Fibroblast of skin of scalp (primary cell): ENCODE results near the gene ADAM15.

ENCODE experiments used
- DNase-seq: peaks from one replicate; pipeline ENCODE4 v3.0.0-alpha.2; 2013

ADAM15 gene

DNA sequence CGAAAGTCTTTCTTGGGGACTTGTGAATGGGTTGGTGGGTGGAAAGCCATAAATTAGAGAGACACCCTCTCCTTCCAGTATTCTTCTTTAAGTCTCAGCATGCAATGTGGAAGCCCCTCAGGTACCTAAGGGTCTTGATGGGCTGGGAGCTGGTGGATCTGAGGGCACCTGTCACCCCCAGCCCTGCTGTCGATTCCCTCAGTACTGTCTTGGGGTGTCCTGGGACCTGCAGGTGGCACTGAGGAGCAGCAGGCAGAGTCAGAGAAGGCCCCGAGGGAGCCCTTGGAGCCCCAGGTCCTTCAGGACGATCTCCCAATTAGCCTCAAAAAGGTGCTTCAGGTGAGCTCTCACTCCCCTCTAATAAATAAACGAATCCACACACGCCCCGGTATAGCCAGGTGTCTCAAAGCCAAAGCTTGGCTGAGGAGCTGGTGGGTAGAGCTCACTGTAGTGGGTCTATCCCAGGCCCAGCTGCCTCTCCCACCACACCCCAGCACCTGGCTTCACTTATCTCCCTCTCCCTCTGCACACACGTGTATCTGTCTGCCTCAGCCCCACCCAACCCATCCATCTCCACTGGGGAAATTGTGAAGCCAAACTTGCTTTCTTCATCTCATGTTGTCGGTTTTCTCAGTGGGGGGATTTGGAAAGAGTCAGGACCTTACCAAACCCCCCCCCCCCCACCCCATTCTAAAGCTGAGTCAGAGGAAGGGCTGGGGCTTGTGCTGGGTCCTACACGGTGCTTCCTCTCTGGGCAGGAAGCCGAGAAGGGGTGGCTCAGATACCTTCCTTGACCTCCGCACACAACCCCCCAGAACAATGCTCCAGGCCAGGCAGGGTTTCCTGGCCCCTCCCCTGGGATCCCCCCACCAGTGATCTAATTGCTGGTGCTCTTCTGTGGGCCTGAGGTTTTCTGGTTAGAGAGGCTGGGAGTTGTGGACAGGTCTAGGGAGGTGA, 1.6 kb downstream of the ADAM15 start:
- no peak for DNase-seq

DNA sequence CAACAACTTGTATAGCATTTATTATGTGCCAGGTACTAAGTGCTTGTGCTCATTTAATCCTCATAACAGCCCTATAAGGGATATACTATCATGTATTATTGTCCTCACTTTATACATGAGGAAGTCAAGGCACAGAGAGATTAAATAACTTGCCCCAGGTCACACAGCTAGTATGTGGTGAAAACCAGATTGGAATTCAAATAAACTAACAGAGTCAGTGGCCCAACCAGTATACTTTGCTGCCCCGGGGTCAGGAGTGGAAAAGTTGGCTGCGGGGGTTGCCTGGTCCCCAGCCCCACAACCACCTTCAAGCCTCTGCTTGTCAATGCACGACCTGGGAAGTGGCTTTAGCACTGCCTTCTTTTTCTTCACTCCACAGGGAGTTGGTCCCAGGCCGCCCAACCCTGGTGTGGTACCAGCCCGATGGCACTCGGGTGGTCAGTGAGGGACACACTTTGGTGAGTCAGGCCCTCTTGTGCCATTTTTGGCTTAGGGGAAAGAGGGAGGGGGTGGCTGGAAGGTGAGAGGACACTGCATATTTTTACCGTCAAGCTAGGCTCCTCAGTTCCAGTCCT, 2.5 kb downstream of the ADAM15 start:
- no peak for DNase-seq

DNA sequence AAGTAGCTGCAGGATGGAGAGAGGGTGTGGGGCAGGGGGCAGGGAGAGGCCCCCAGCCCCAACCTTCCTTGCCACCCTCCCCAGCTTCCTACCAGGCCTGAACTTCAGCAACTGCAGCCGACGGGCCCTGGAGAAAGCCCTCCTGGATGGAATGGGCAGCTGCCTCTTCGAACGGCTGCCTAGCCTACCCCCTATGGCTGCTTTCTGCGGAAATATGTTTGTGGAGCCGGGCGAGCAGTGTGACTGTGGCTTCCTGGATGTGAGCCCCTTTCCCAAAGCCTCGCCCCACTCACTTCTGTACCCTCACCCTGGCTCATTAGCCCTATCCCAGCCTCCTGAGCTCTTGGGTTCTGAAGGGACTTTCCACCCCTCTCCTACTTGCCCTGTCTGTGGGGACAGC, 6.0 kb downstream of the ADAM15 start:
- no peak for DNase-seq

DNA sequence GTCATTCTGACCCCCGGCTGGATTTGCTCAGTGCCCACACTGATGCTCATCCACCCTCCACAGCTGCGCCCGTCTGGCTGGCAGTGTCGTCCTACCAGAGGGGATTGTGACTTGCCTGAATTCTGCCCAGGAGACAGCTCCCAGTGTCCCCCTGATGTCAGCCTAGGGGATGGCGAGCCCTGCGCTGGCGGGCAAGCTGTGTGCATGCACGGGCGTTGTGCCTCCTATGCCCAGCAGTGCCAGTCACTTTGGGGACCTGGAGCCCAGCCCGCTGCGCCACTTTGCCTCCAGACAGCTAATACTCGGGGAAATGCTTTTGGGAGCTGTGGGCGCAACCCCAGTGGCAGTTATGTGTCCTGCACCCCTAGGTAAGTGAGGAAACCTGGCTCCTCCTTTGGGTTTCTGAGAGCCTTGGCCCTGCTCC, 6.7 kb downstream of the ADAM15 start:
- no peak for DNase-seq

DNA sequence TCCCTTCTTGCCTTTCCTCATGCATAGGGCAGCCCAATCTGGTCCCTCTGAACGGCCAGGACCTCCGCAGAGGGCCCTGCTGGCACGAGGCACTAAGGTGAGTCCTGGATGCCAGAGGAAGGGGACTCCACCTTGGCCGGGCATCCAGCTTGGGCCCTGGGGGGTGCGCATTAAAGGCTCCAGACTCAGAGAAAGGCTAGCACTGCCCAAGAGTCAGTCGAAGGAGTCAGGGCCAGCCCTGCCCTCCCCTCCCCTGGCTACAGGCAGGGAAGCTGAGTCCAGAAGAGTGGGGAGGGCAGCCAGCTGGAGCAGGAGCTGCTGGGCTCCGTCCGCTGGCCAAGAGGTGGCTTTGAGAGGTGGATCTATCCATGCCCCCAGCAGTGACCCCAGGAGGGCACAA, 9.6 kb downstream of the ADAM15 start:
- no peak for DNase-seq

DNA sequence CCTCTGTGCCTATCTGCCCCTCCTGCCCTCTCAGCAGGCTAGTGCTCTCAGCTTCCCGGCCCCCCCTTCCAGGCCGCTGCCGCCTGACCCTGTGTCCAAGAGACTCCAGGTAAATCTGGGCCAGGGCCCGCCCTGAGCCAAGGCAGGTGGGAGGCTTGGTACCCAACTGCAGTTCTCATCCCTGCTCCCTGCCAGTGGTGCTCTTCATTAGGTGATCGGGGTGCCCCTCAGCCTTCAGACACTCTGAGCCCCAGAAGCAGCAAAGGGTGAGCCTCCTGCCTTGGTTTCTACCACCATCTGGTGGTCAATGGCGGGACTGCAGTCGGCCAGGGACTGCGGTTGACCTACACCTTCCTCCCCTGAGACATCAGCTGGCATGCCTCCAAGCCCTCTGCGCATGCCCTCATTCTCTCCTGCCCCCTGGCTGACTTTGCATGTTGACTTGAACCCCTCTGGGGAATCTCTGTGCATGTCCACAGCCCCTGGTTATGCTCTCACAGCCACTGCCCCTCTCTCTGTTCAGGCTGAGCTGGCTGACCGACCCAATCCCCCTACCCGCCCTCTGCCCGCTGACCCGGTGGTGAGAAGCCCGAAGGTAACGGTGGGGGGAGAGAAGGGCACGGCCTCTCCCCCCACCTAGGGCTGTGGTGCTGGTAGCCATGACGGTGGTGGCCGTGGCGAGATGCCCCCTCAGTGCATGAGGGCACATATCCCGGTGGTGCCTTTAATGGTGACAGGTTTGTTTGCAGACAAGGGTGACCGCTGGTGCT, 10.4 kb downstream of the ADAM15 start:
- peak; percentile 84 for DNase-seq

DNA sequence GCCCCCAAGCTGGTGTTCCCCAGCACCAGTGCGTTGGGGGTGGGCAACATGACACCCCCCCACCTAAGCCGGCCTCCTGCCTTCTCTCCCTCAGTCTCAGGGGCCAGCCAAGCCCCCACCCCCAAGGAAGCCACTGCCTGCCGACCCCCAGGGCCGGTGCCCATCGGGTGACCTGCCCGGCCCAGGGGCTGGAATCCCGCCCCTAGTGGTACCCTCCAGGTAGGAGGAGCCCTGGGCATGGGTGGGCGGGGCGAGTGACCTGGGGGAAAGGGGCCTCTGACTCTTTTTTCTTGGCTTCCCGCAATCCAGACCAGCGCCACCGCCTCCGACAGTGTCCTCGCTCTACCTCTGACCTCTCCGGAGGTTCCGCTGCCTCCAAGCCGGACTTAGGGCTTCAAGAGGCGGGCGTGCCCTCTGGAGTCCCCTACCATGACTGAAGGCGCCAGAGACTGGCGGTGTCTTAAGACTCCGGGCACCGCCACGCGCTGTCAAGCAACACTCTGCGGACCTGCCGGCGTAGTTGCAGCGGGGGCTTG, 11.1 kb downstream of the ADAM15 start:
- DNase-seq, result no peak

DNA sequence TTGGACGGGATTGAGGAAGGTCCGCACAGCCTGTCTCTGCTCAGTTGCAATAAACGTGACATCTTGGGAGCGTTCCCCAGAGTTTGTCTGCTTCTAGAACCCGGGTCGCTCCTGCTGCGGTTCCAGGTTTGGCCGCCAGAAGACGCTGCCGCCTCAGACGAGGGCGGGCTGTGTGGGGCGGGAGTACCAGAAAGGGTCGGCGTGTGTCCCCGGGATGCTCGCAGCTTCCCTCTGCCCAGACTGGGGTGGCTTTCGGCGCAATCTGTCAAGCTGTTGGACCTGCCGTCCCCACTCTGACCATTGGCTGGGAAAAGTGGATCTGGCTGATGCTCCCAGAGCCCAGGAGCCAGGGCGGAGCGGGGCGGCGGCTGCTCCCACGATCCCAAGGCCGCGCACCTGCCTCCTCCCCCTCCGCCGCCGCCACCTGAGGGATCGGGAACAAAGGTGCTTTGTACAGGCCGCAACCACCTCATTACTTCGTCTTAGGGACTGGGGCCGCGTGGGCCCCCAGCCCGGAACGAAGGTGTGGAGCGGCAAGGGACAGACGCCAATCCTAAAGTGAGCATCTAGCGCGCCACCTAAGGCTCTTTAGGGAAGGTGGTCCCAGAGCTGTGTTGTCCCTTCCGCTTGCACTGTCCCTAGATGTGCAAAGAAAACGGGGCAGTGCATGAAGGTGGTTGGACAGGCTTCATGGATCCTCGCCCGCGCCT, 11.7 kb downstream of the ADAM15 start:
- DNase-seq, result peak; percentile 51

DNA sequence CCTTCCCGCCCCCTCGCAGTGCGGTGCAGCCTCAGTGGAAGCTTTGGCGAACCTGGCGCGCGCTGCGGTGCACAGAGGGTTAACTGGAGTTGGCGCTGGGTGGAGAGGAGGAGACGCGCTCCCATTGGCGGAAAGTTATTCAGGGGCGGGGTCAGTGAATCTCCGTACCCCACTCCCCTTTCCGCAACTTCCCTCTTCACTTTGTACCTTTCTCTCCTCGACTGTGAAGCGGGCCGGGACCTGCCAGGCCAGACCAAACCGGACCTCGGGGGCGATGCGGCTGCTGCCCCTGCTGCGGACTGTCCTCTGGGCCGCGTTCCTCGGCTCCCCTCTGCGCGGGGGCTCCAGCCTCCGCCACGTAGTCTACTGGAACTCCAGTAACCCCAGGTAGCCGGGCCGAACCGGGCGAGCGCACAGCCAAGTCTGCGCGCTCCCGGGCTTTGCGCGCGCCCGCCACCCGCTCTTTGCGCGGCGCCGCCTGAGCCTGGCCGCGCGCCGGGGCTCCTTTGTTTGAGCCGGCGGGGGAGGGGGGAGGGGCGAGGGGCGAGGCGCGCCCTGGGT, 12.5 kb downstream of the ADAM15 start, which contains the start of gene EFNA4:
TSS of gene EFNA4 (plus strand) at position 191 of the 561 bp plus-strand sequence. CDS start at position 275, 84 bp downstream.
- DNase-seq, result peak; percentile 78

DNA sequence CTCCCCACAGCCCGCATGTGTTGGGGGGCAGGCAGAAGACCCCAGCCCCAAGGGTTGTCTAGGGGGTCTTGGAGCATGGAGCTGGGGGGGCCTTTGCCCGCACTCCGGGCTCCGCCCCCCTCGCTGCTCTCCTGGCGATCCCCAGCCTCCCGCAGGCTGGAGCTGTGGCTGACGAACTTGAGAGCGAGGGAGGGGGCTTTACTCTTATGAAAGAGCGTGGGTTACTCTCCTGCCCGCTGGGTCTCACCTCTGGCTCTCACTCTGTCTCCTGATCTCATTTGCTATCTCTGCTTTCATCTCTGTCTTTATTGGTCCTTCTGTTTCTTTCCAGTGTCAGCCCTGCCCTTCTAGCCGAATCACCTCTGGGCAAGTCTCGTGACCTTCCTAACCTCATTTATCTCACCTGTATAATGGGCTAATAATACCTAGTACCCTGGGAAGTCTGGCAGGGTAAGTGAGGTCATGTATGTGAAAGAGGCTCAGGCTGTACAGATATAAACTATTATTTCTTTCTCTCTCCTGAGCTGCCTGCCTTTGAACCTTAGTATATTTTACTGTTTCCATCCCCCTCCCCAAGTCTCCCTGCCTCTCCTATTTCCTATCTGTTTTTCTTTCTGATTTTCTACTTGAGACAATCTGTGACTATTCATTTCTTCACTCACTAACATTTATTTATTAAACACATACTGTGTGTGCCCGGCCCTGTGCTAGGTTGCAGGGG, 13.2 kb downstream of the ADAM15 start:
- DNase-seq, result no peak

DNA sequence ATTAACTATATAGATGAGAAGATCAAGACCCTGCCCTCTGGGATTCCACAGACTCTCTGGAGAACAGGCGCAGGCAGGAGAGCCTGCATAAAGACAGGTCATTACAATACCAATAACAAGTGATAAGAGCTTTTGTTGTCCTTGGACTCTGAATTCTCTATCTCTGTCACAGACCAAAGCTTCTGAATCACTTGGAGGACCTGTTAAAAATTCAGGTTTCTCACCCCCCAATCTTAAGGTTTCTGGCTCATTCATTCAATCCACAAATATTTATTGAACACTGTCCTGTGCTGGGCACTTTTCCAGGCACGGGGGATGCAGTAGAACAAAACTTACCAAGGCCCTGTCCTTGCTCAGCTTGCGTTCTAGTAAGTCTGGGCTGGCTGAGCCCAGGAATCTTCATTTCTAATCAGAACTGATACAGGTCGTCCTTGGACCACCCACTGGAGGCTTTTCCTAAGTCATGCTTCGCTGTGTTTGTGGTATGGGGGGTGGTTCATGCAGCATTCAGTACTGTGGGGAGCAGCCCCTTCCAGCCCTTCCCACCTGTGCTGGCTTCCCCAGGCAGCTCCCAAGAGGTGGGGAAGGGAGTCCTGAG, 13.8 kb downstream of the ADAM15 start:
- DNase-seq, result no peak

DNA sequence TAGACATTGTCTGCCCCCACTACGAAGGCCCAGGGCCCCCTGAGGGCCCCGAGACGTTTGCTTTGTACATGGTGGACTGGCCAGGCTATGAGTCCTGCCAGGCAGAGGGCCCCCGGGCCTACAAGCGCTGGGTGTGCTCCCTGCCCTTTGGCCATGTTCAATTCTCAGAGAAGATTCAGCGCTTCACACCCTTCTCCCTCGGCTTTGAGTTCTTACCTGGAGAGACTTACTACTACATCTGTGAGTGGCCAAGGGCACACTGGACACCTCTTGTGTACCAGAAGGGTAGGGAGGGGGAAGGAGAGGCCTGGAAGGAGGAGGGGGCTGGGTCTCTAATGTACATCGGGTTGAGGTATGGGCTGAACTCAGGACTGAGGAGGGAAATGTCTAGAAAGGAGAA, 15.7 kb downstream of the ADAM15 start:
- no peak for DNase-seq

DNA sequence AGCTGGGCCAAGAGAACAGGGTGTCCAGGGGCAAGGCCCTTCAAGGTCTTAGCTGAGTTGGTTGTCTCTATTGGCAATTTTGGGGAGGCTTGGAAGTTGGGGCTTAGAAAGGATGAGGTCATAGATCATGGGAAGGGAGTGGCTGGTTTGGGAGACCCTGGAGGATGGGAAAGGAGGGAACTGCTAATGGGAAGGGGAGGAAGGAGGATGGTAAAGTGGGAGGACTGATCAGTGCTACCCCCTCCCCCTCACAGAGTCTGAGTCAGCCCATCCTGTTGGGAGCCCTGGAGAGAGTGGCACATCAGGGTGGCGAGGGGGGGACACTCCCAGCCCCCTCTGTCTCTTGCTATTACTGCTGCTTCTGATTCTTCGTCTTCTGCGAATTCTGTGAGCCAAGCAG, 17.5 kb downstream of the ADAM15 start:
- DNase-seq, result no peak

DNA sequence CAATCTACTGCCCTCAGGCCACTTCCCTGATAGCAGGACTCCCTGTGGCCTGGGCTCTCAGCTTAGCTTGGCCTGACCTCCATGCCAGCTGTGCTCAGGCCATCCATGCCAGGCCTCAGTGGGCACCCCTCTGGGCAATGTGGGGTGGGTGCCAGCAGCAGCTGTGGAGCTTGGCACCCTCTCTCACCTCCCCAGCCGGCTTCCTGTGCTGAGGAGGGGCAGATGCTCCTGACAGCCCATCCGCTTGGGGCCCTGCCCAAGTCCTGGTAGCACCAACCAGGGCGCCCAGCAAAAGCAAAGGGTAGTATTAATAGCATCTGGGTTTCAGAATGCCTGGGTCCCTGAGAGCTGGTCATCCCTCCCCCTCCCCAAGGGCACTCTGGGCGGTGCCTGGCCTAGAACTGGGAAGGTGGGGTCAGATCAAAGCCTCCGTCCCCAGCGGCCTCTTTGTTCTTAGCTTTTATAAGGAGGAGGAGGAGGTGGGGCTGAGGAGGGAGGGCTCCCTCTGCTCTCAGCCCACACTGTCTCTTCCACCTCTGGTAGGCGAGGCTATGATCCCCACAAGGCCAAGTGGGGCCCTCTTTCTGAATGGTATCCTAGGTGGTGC, 18.5 kb downstream of the ADAM15 start:
- DNase-seq, result no peak

DNA sequence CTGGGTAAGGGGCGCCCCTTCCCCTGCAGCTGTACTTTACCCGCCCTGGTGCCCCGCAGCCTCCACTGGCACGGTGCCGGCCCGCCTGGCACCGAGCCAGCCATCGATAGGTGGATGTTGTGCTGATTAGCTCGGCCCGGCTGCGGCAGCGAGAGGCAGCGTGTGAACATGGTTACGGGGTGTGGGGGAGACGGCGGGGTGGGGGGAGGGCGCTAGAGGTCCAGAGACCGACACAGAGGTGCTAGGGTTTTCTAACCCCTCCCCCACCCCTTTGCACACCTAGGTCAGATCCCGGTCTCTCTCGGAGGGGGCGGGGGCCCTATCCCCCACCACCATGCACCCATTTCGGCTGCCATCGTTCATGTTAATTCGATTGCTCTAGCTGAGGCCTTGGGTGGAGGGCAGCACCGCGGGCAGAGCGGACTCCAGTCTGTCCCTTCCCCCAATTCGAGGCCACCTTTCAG, 19.1 kb downstream of the ADAM15 start:
- DNase-seq, result no peak

DNA sequence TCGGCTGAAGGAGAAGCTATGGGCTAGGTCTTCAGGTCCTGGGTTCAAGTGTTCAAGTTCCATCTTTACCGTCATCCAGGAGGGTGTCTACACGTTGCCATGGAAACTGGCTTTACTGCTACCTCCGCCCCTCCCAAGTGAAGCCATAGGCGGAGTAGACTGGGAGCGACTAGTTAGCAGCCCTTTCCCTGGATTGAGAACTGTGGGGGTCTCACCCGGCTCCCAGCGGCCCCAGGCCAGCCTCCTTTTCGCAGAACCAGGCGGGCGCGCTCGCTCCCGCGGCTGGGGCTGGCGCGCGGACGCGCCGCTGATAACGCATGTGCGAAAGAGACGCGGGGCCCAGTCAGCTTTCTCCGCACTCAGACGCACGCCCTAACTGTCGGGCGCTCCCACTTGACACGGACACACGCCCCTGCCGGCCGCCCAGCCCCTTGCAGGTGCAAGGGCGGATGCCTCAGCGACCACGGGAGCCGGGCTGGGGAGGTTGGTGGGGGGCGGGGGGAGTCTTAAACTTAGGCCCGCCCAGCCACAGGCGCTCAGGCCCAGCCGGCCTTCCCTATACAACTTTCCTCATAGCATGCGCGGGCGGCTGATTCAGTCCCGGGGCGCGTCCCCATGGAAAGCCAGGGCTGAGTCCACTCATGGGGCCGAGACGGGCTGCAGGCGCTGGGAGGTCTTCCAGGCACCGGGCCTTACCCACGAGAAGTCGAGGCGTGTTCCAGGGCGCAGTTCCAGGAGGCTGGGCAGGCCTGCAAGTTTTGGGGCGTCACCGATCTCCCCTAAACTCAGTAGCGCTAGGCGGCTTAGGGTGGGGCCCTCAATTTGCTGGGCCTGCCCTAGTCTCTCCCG, 19.8 kb downstream of the ADAM15 start:
- peak; percentile 42 for DNase-seq

DNA sequence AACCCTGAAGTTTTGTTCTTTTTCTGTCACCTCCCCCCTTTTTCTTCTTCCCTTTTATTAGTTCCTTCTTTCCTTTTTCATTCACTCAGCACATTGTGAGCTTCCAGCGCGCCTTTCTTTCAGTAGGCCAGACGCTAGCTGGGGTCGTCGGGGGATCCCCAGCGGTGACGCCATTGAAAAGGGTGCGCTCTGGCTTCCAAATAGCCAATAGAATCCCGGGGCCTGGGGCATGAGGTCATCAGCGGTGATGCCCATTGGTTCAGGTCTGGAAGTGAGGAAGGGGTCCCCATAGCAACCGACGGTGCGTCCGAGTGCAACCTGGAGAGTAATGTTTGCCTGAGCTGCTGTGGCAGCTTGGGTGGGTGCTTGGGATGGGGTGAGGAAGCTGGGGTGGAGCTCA, 20.6 kb downstream of the ADAM15 start:
- no peak for DNase-seq

DNA sequence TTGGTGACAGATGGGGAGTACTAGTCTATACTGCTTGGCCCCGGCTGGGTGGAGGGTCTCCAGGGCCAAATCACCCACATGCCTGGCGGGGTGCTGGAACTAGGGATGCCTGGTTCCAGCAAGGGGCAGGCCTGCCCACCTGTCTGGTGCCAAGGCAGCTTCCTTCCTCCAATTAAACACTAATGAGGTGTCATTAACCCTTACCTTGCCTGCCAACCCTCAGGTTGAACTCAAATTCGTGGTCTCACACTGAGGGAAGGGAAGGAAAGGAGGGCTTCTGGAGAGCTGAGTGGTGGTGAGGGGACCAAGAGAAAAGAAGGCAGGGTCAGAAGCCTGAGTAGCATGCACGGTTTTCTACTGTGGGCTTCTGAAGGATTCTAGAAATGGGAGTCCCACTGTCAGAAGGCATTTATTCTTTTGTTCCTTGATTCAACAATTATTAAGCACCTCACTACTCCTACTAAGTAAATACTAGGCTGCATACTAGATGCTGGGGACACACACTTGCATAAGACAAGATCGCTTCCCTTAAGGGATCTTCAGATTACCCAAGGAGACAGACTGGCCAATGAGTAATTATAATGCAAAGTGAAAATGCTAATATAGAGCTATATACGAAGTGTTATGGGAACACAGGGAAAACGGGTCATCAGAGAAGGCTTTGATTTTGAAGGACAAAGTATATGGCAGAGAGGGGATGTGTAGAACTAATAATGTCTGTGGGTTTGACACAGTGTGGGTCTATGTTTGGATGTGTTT, 21.6 kb downstream of the ADAM15 start:
- no peak for DNase-seq
